H1 (cell line): ENCODE results near the gene NMUR1. TPM values are rescaled to one million over a fixed set of nuclear protein-coding genes. Genes with fewer than 3 reads are reported as not detected.

Experiments used
- CTCF ChIA-PET: fragments of 300-600 bp; sonication (Branson Sonifier 250); formaldehyde crosslinking; loops from one replicate; lab custom pipeline; 2021; ENCODE audit not compliant: partially characterized antibody; lab: Charles Lee
- POLR2A ChIA-PET: fragments of 300-600 bp; sonication (Branson Sonifier 250); formaldehyde crosslinking; loops from one replicate; lab custom pipeline; 2021; ENCODE audit warnings: inconsistent platforms; ENCODE audit not compliant: partially characterized antibody; lab: Charles Lee
- DNase-seq, 2 experiments: peaks; one replicate each; pipeline versions ENCODE4 v3.0.0 to v3.0.0-alpha.2; 2010 to 2022; ENCODE audit warnings: low spot score in 2 of 2, low read depth in 1 of 2, mixed read lengths in 1 of 2
- FAIRE-seq: peaks from 2 replicates; lab custom pipeline; 2011; peaks lifted over from hg19 to GRCh38; lab: Jason Lieb, UNC
- H2AFZ ChIP-seq: 2 replicates; pipeline ENCODE4 v1.8.1; 2012; ENCODE audit warnings: low read length, inconsistent platforms
- H2AK5ac ChIP-seq: 2 replicates; pipeline ENCODE4 v1.6.1; 2013; ENCODE audit warnings: low read depth, low read length
- H2BK120ac ChIP-seq: replicated peaks from 2 replicates; pipeline ENCODE3; 2013; ENCODE audit warnings: low read depth, low read length, inconsistent platforms
- H2BK12ac ChIP-seq: 2 replicates; pipeline ENCODE4 v1.6.1; 2013; ENCODE audit warnings: low read depth, low read length
- H2BK15ac ChIP-seq: 2 replicates; pipeline ENCODE4 v1.6.1; 2013; ENCODE audit warnings: low read length
- H2BK20ac ChIP-seq: 2 replicates; pipeline ENCODE4 v1.6.1; 2013; ENCODE audit warnings: low read length
- H2BK5ac ChIP-seq: 2 replicates; pipeline ENCODE4 v1.6.1; 2013; ENCODE audit warnings: low read depth, low read length
- H3K14ac ChIP-seq: 2 replicates; pipeline ENCODE4 v1.6.1; 2013; ENCODE audit warnings: inconsistent platforms; ENCODE audit not compliant: insufficient read length
- H3K18ac ChIP-seq: 2 replicates; pipeline ENCODE4 v1.6.1; 2013; ENCODE audit warnings: low read length; ENCODE audit errors: extremely low read depth
- H3K23ac ChIP-seq: 2 replicates; pipeline ENCODE4 v1.6.1; 2013; ENCODE audit warnings: inconsistent platforms; ENCODE audit not compliant: insufficient read length
- H3K23me2 ChIP-seq: 2 replicates; pipeline ENCODE4 v1.6.1; 2013; ENCODE audit warnings: low read depth, low read length
- H3K27ac ChIP-seq: 2 replicates; pipeline ENCODE4 v1.6.1; 2011; ENCODE audit warnings: low read depth, low read length, inconsistent platforms
- H3K27me3 ChIP-seq, 4 experiments: replicated peaks in 1 of 4; 1 replicate in 1 of 4; 2 replicates in 3 of 4; pipeline versions ENCODE4 v1.6.1 to v1.8.1; 2011 to 2013; ENCODE audit warnings: low read length in 3 of 4, mild to moderate bottlenecking in 3 of 4, inconsistent platforms in 2 of 4, mixed read lengths in 2 of 4, moderate library complexity in 1 of 4; ENCODE audit not compliant: control insufficient read depth in 3 of 4, insufficient read depth in 3 of 4; ENCODE audit errors: extremely low read depth in 1 of 4
- H3K36me3 ChIP-seq, 4 experiments: 2 replicates each; pipeline versions ENCODE4 v1.6.1 to v1.8.1; 2011 to 2013; ENCODE audit warnings: mild to moderate bottlenecking in 4 of 4, low read length in 3 of 4, moderate library complexity in 2 of 4, control low read depth in 1 of 4, inconsistent platforms in 1 of 4; ENCODE audit not compliant: insufficient read depth in 4 of 4, control insufficient read depth in 2 of 4
- H3K4ac ChIP-seq: replicated peaks from 2 replicates; pipeline ENCODE3; 2013; ENCODE audit warnings: low read length, low read depth, mixed read lengths, inconsistent platforms; ENCODE audit not compliant: insufficient read length
- H3K4me1 ChIP-seq, 4 experiments: replicated peaks in 1 of 4; 1 replicate in 1 of 4; 2 replicates in 3 of 4; pipeline versions ENCODE4 v1.6.1 to v1.8.1; 2011 to 2013; ENCODE audit warnings: low read length in 3 of 4, inconsistent platforms in 2 of 4, mixed read lengths in 1 of 4; ENCODE audit not compliant: insufficient read depth in 4 of 4, control insufficient read depth in 3 of 4
- H3K4me2 ChIP-seq, 2 experiments: 2 replicates each; pipeline versions ENCODE4 v1.6.1 to v1.8.1; 2011 to 2013; ENCODE audit warnings: low read depth in 2 of 2, low read length in 2 of 2, control low read depth in 1 of 2, inconsistent platforms in 1 of 2, mild to moderate bottlenecking in 1 of 2; ENCODE audit not compliant: insufficient read depth in 1 of 2
- H3K4me3 ChIP-seq, 4 experiments: fragments of 200-600, 300-600 bp in 1 of 4; sonication (generic), shearing (Covaris generic), sonication (Bioruptor Twin) in 1 of 4; 2 replicates each; pipeline versions ENCODE4 v1.5.1 to v1.8.1; 2011 to 2016; ENCODE audit warnings: low read length in 4 of 4, low read depth in 3 of 4, control low read depth in 2 of 4, inconsistent platforms in 2 of 4, mild to moderate bottlenecking in 2 of 4, mixed read lengths in 1 of 4, moderate library complexity in 1 of 4; ENCODE audit not compliant: insufficient read depth in 2 of 4; ENCODE audit errors: extremely low read depth in 1 of 4
- H3K56ac ChIP-seq: replicated peaks from 2 replicates; pipeline ENCODE3; 2013; ENCODE audit warnings: low read depth, mild to moderate bottlenecking, mixed read lengths, low read length, inconsistent platforms; ENCODE audit not compliant: insufficient read length
- H3K79me1 ChIP-seq: 2 replicates; pipeline ENCODE4 v1.6.1; 2013; ENCODE audit warnings: low read depth, low read length, control low read depth
- H3K79me2 ChIP-seq, 2 experiments: 2 replicates each; pipeline versions ENCODE4 v1.6.1 to v1.8.1; 2012 to 2013; ENCODE audit warnings: low read length in 2 of 2, mild to moderate bottlenecking in 2 of 2, inconsistent platforms in 1 of 2; ENCODE audit not compliant: insufficient read depth in 2 of 2, control insufficient read depth in 1 of 2
- H3K9ac ChIP-seq, 4 experiments: replicated peaks in 1 of 4; 1 replicate in 1 of 4; 2 replicates in 3 of 4; pipeline versions ENCODE4 v1.6.1 to v1.8.1; 2011 to 2013; ENCODE audit warnings: low read depth in 3 of 4, low read length in 3 of 4, control low read depth in 2 of 4, mild to moderate bottlenecking in 2 of 4, moderate library complexity in 2 of 4, inconsistent platforms in 1 of 4; ENCODE audit errors: extremely low read depth in 1 of 4
- H3K9me3 ChIP-seq, 2 experiments: 2 replicates each; pipeline versions ENCODE4 v1.6.1 to v1.8.1; 2012 to 2013; ENCODE audit warnings: mild to moderate bottlenecking in 2 of 2, moderate library complexity in 2 of 2, control low read depth in 1 of 2, inconsistent platforms in 1 of 2, low read depth in 1 of 2, low read length in 1 of 2, mixed read lengths in 1 of 2; ENCODE audit not compliant: insufficient read depth in 2 of 2
- H4K20me1 ChIP-seq, 2 experiments: replicated peaks in 1 of 2; 2 replicates each; pipeline versions ENCODE3 to v1.8.1; 2011 to 2013; ENCODE audit warnings: inconsistent platforms in 2 of 2, low read length in 2 of 2, mild to moderate bottlenecking in 1 of 2; ENCODE audit not compliant: insufficient read depth in 2 of 2, control insufficient read depth in 1 of 2
- H4K5ac ChIP-seq: 2 replicates; pipeline ENCODE4 v1.6.1; 2013; ENCODE audit warnings: low read length, low read depth, mixed read lengths, inconsistent platforms; ENCODE audit not compliant: insufficient read length
- H4K8ac ChIP-seq: 2 replicates; pipeline ENCODE4 v1.8.0; 2013; ENCODE audit warnings: mild to moderate bottlenecking, moderate library complexity, low read length, inconsistent platforms; ENCODE audit not compliant: insufficient read depth; ENCODE audit errors: extremely low read depth
- H4K91ac ChIP-seq: replicated peaks from 2 replicates; pipeline ENCODE3; 2013; ENCODE audit warnings: low read length, mixed read lengths, inconsistent platforms; ENCODE audit not compliant: insufficient read length
- CBX5 ChIP-seq: fragments of 300-800, 300-1000 bp; sonication (generic); IDR thresholded peaks from 2 replicates; pipeline ENCODE4 v1.7.1; 2016; ENCODE audit warnings: antibody characterized with exemption, low read length, low read depth
- CHD2 ChIP-seq: IDR thresholded peaks from 2 replicates; pipeline ENCODE4 v1.6.1; 2012; ENCODE audit warnings: low read length, improper control_type of control experiment
- JUN ChIP-seq: IDR thresholded peaks from 2 replicates; pipeline ENCODE4 v1.6.1; 2011; ENCODE audit warnings: low read depth, mild to moderate bottlenecking, improper control_type of control experiment, low read length
- MAFK ChIP-seq: IDR thresholded peaks from 2 replicates; pipeline ENCODE4 v1.6.1; 2012; ENCODE audit warnings: low read depth, mild to moderate bottlenecking, improper control_type of control experiment, low read length
- POLR2A ChIP-seq, 2 experiments: IDR thresholded peaks; 1 replicate in 1 of 2; 2 replicates in 1 of 2; pipeline ENCODE4 v1.6.1; 2011; ENCODE audit warnings: low read depth in 2 of 2, low read length in 2 of 2, mild to moderate bottlenecking in 2 of 2; ENCODE audit errors: control extremely low read depth in 1 of 2
- RAD21 ChIP-seq, 2 experiments: IDR thresholded peaks in 1 of 2; conservative IDR thresholded peaks in 1 of 2; 2 replicates each; pipeline ENCODE4 v1.6.1; 2011; ENCODE audit warnings: low read depth in 2 of 2, low read length in 2 of 2, improper control_type of control experiment in 1 of 2, inconsistent platforms in 1 of 2, mild to moderate bottlenecking in 1 of 2, moderate library complexity in 1 of 2
- SAP30 ChIP-seq: fragments of 300-600 bp; sonication (generic); IDR thresholded peaks from 2 replicates; pipeline ENCODE4 v1.7.1; 2012; ENCODE audit warnings: low read length, moderate library complexity, mild to moderate bottlenecking, inconsistent platforms; ENCODE audit not compliant: insufficient read depth, insufficient replicate concordance
- SIX5 ChIP-seq: IDR thresholded peaks from 2 replicates; pipeline ENCODE4 v1.6.1; 2011; ENCODE audit warnings: mild to moderate bottlenecking, low read depth, low read length
- SP4 ChIP-seq: IDR thresholded peaks from 2 replicates; pipeline ENCODE4 v1.6.1; 2012; ENCODE audit warnings: low read length, inconsistent platforms
- USF2 ChIP-seq: IDR thresholded peaks from 2 replicates; pipeline ENCODE4 v1.6.1; 2011; ENCODE audit warnings: low read length, improper control_type of control experiment
- YY1 ChIP-seq: IDR thresholded peaks from 2 replicates; pipeline ENCODE4 v1.6.1; 2011; ENCODE audit warnings: low read depth, mild to moderate bottlenecking, low read length
- ZNF274 ChIP-seq: IDR thresholded peaks from 2 replicates; pipeline ENCODE4 v1.7.0; 2012; ENCODE audit warnings: low read length, borderline replicate concordance; ENCODE audit errors: extremely low read depth
- WGBS, 2 experiments: shearing (Covaris generic) in 1 of 2; methylation state at CpG; one replicate each; pipeline versions ENCODE4 v1.1.6 to v1.1.7; 2013 to 2015; ENCODE audit warnings: low lambda C conversion rate in 2 of 2, mixed read lengths in 2 of 2, inconsistent platforms in 1 of 2, low coverage in 1 of 2, missing lambda C conversion rate in 1 of 2; ENCODE audit not compliant: insufficient replicate concordance in 2 of 2, insufficient coverage in 1 of 2, insufficient read length in 1 of 2; ENCODE audit errors: extremely low coverage in 1 of 2, missing lambda C conversion rate in 1 of 2; 5-methylcytosine and 5-hydroxymethylcytosine counted together
- polyA plus RNA-seq, 7 experiments: library from polyadenylated mRNA; depleted of rRNA in 3 of 7; stranded (reverse) in 5 of 7; unstranded in 2 of 7; fragments of >200 nt in 5 of 7; fragments of 200-250 nt in 2 of 7; gene quantifications; 1 replicate in 5 of 7; 2 replicates in 1 of 7; 4 replicates in 1 of 7; pipeline versions ENCODE4 v1.2.1 to v1.2.3, GENCODE V29; 2011 to 2013; ENCODE audit warnings: missing spikeins in 2 of 7, mixed read lengths in 2 of 7
- total RNA-seq: library from RNA; stranded (reverse); fragmentation: NEBNext Ultra II Directional; extraction: Animal tissue kit (Norgen Biotek cat#: 25700); gene quantifications from 2 replicates; pipeline ENCODE4 v1.2.1, GENCODE V29; 2021

Gene NMUR1
- total and polyA plus RNA-seq, 2 of the 8 experiments (the other 6 are each of a cell fraction or from before 2014, with no cell fraction given): 0.56 to 1.5 TPM

DNA sequence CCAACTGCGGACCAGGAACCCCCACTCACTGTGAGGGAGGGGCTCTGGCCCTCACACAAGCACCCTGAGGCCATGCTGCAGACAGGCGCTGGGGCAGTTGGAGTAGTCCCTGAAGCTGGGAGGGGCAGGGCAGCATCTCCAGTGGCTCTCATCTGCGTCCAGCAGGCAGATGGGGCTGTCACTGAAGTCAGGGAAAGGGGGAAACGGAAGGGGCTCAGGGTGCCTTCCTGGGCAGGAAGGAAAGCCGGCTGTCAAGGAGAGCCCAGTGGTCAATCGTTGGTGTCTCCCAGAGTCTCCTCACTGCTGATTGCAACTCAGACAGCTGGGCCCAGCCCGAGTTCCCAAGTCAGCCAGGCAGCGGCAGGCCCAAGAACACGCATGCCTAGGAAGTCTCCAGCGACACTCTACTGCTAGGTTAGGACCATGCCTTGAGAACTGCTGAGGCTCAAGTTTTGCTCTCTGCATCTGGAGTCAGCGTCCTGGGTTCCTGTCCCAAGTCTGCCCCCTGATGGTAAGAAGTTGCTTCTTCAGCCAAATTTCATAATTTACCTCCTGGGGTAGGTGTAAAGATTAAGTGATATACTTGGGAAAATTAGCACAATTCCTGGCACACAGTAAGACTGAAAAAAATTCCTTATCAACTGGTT, 27.4 kb upstream of the NMUR1 start:
- no peak overlapping the region for H3K23ac ChIP-seq
- peaks cover 0 to 6% of the 10 kb centered on the region in 2 experiments; a peak in 2 of 4 replicates for H3K9me3 ChIP-seq
- 51% methylated on average over 11 of the region's 11 CpGs; no CpG with 5 or more reads in 1 of the 2 experiments for WGBS, 2 experiments
- H3K4me2 ChIP-seq: no peak overlapping the region
- H3K79me1 ChIP-seq: no peaks in the 10 kb centered on the region
- no peaks in the 10 kb centered on the region for H3K79me2 ChIP-seq
- H3K4me3 ChIP-seq: no peak overlapping the region
- no peak overlapping the region for H4K8ac ChIP-seq
- DNase-seq (peak; percentile 50 to 60), FAIRE-seq (peak; percentile 98)
- no peak overlapping the region; the same call in 1 of the 2 replicates for H2BK15ac ChIP-seq
- no peaks in the 10 kb centered on the region for H3K36me3 ChIP-seq
- POLR2A ChIA-PET: no interaction called here
- CTCF ChIA-PET: interaction anchor here (0.8 to 7.2 kb wide), 26 partner anchors 8 to 158 kb away, joined by 3 to 49 read pairs (median 5); partner anchors contain the start of genes NMUR1 and TEX44
- no peaks in the 10 kb centered on the region for H4K20me1 ChIP-seq
- no peak overlapping the region for H2BK120ac ChIP-seq
- H3K23me2 ChIP-seq: no peaks in the 10 kb centered on the region
- H3K4me1 ChIP-seq: no peaks in the 10 kb centered on the region; a peak in 1 of 7 replicates
- H2AK5ac ChIP-seq: no peak overlapping the region
- no peak overlapping the region for H3K9ac ChIP-seq
- H3K4ac ChIP-seq: peak overlapping the region; percentile 25
- no peaks in the 10 kb centered on the region; a peak in 1 of 7 replicates for H3K27me3 ChIP-seq
- H3K18ac ChIP-seq: peak overlapping the region; percentile 38; the same call in 1 of the 2 replicates
- no peak overlapping the region for H2BK5ac ChIP-seq
- H3K56ac ChIP-seq: no peak overlapping the region
- no peak overlapping the region for H4K91ac ChIP-seq
- H4K5ac ChIP-seq: no peak overlapping the region
- H2BK20ac ChIP-seq: no peak overlapping the region
- no peak overlapping the region for H3K27ac ChIP-seq
- H3K14ac ChIP-seq: no peak overlapping the region
- peak overlapping the region; percentile 76 for H2AFZ ChIP-seq
- no peak overlapping the region for H2BK12ac ChIP-seq
- TF ChIP-seq YY1 (no peak), SAP30 (no peak), RAD21 (IDR thresholded peaks at IDR 0.05 in 1 of 2, conservative IDR thresholded peaks at IDR 0.05 in 1 of 2; ENCODE audit: low read depth in 2 of 2, low read length in 2 of 2) (peak; percentile 75 to 83), ZNF274 (no peak), MAFK (peak; percentile 68), USF2 (no peak), SIX5 (no peak), POLR2A (IDR thresholded peaks at IDR 0.05; ENCODE audit: control extremely low read depth in 1 of 2, low read depth in 2 of 2, low read length in 2 of 2) (no peak), CHD2 (no peak), SP4 (no peak), JUN (no peak), CBX5 (no peak)
